NT2/D1 (cell line): ENCODE measurements around the gene GALNT16.

Source experiments
- SUZ12 ChIP-seq: IDR thresholded peaks from 2 replicates; pipeline ENCODE4 v1.6.1; 2011; ENCODE audit not compliant: insufficient read length, insufficient read depth; ENCODE audit errors: extremely low read depth
- YY1 ChIP-seq: IDR thresholded peaks from 2 replicates; pipeline ENCODE4 v1.6.1; 2011; ENCODE audit not compliant: insufficient read length, insufficient read depth
- ZNF274 ChIP-seq: IDR thresholded peaks from 2 replicates; pipeline ENCODE4 v1.6.1; 2011; ENCODE audit warnings: mild to moderate bottlenecking, low read depth, low read length

- TF ChIP-seq YY1 (no peak), ZNF274 (no peak), SUZ12 (no peak)
Observed at GRCh38 chr14:69398818-69399210, 138.9 kb downstream of the GALNT16 start.
